ENCODE measurements around the gene HHLA2.

Gene HHLA2

DNA sequence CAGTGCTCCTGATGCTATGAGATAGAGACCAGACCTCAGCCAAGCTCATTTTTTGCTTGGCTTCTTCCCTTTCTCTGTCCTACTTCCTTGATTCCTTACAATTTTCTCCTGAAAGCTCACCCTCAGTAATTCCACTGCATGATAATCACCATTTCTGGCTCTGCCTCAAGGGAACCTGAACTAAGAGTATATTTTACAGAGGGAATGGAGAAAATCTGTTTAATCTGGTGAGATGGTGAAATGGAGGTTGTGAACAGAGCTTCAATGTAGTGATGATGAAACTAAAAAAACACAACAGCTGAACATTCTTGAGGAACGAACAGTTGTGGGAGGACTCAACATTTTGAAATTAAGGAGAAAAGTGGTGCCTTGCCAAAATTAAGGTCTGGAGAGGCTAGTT is 16.3 kb downstream of the HHLA2 start:
- TF ChIP-seq FOXM1 (IDR thresholded peaks at IDR 0.05; ENCODE audit: borderline replicate concordance, low read depth) (no peak), NFIC (IDR thresholded peaks at IDR 0.05) (no peak), EGR1 (IDR thresholded peaks at IDR 0.05) (no peak), TAF1 (IDR thresholded peaks at IDR 0.05; ENCODE audit: low read depth) (no peak), YY1 (IDR thresholded peaks at IDR 0.05; ENCODE audit: low read depth) (no peak), CEBPB (IDR thresholded peaks at IDR 0.05) (no peak), TEAD4 (IDR thresholded peaks at IDR 0.05) (no peak), RAD21 (IDR thresholded peaks at IDR 0.05; ENCODE audit: low read depth) (no peak), TCF12 (IDR thresholded peaks at IDR 0.05; ENCODE audit: low read depth) (no peak), EP300 (IDR thresholded peaks at IDR 0.05; ENCODE audit: borderline replicate concordance) (no peak), ZBTB7A (IDR thresholded peaks at IDR 0.05; ENCODE audit: low read depth) (no peak), CREB1 (IDR thresholded peaks at IDR 0.05; ENCODE audit: low read depth) (no peak)
- TF ChIP-seq, protein P1, sequence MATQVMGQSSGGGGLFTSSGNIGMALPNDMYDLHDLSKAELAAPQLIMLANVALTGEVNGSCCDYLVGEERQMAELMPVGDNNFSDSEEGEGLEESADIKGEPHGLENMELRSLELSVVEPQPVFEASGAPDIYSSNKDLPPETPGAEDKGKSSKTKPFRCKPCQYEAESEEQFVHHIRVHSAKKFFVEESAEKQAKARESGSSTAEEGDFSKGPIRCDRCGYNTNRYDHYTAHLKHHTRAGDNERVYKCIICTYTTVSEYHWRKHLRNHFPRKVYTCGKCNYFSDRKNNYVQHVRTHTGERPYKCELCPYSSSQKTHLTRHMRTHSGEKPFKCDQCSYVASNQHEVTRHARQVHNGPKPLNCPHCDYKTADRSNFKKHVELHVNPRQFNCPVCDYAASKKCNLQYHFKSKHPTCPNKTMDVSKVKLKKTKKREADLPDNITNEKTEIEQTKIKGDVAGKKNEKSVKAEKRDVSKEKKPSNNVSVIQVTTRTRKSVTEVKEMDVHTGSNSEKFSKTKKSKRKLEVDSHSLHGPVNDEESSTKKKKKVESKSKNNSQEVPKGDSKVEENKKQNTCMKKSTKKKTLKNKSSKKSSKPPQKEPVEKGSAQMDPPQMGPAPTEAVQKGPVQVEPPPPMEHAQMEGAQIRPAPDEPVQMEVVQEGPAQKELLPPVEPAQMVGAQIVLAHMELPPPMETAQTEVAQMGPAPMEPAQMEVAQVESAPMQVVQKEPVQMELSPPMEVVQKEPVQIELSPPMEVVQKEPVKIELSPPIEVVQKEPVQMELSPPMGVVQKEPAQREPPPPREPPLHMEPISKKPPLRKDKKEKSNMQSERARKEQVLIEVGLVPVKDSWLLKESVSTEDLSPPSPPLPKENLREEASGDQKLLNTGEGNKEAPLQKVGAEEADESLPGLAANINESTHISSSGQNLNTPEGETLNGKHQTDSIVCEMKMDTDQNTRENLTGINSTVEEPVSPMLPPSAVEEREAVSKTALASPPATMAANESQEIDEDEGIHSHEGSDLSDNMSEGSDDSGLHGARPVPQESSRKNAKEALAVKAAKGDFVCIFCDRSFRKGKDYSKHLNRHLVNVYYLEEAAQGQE (IDR thresholded peaks at IDR 0.05; ENCODE audit: low read depth), result no peak
- TF ChIP-seq, protein P2, sequence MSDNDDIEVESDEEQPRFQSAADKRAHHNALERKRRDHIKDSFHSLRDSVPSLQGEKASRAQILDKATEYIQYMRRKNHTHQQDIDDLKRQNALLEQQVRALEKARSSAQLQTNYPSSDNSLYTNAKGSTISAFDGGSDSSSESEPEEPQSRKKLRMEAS (IDR thresholded peaks at IDR 0.05), result no peak
- TF ChIP-seq, protein P3, sequence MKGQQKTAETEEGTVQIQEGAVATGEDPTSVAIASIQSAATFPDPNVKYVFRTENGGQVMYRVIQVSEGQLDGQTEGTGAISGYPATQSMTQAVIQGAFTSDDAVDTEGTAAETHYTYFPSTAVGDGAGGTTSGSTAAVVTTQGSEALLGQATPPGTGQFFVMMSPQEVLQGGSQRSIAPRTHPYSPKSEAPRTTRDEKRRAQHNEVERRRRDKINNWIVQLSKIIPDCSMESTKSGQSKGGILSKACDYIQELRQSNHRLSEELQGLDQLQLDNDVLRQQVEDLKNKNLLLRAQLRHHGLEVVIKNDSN (IDR thresholded peaks at IDR 0.05), result no peak

DNA sequence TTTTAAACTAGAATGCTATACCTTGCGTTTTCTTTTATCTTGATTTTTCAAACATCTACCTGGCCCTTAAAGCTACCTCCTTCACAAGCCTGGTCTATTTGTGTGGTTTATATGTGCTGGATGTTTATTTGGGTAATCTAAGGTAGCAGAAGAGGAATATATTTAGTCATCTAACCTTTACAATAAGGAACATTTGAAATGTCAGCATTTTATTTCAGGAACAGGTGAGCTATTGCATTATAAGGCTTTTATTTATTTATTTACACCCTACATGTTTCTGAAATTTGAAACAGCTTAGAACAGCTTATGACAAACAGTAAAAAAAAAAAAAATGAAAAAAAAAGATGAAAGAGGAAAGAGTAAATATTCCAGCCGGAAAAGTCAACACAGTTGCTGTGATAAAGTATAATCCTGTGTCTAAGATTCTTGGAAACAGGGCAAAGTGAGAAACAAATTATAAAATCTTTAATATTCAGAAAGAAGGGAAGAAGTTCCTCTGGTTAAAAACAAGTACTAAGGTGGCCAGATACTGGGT is 19.5 kb downstream of the HHLA2 start:
- TF ChIP-seq EP300 (IDR thresholded peaks at IDR 0.05; ENCODE audit: borderline replicate concordance) (no peak), RAD21 (IDR thresholded peaks at IDR 0.05; ENCODE audit: low read depth) (no peak), TCF12 (IDR thresholded peaks at IDR 0.05; ENCODE audit: low read depth) (no peak), NFIC (IDR thresholded peaks at IDR 0.05) (no peak)
- TF ChIP-seq, protein P3 (IDR thresholded peaks at IDR 0.05), result no peak
- TF ChIP-seq, protein P2 (IDR thresholded peaks at IDR 0.05), result no peak

DNA sequence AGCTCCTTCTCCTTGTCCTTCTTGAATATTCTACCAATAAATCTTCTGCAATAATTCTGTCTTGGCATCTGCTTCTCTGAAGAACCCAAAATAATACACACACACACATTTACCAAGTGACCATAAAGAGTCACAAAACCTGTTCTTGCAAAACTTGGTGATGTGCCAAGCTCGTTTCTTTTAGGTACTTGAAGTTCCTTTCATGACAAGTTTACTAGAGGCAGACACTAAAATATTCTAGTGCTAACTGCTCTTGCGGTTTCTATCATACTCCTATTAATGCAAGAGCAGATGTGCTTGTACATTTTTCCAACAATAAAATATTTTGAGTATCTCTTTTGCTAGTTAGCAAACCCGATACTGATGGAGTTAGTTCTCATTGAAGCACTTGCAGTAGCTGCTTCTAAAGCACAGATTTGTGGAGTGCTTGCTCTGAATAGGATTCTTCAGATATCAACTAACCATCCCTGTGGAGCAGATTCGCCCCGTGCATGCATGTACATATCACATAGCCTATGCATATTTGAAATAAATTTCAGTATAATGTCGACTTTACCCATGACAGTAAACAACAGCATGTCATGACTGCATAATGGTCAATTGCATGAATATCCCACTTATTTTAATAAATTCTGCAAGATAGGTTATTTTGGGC is 23.2 kb downstream of the HHLA2 start:
- TF ChIP-seq ZBTB7A (IDR thresholded peaks at IDR 0.05; ENCODE audit: low read depth), result no peak
- TF ChIP-seq TEAD4 (IDR thresholded peaks at IDR 0.05), result no peak
- peak; percentile 56 for TF ChIP-seq NFIC (IDR thresholded peaks at IDR 0.05)
- TF ChIP-seq, protein P3 (IDR thresholded peaks at IDR 0.05), result no peak

DNA sequence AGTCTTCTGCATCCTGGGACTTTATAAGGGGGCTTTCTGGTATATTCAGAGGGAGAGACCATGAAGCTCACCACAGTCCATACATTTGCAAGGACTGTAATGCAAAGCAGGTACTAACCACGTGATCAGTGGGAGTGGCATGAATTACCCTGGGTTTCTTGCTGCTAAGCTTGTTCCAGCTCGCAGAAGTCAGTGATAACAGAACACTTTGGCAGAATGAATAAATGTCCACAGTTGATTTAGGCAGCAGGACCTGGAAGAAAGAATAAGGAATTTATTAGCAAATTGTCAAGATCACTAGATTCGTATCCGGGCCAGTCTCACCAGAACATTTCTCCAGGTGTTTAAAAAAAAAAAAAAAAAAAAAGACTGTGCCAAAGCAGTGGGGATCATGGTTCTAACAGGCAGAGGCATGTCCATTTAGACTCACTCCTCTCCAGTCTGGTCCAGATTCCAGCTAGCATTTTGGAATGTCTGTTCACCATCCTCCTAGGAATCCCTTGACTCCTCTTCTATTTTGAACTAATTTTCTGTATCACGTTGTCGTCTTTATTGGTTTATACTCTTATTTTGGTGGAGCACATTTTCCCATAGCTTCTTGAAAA is 24.5 kb downstream of the HHLA2 start:
- TF ChIP-seq TEAD4 (IDR thresholded peaks at IDR 0.05) (no peak), ZBTB7A (IDR thresholded peaks at IDR 0.05; ENCODE audit: low read depth) (no peak), TAF1 (IDR thresholded peaks at IDR 0.05; ENCODE audit: low read depth) (no peak), CREB1 (IDR thresholded peaks at IDR 0.05; ENCODE audit: low read depth) (no peak), EGR1 (IDR thresholded peaks at IDR 0.05) (no peak), EP300 (IDR thresholded peaks at IDR 0.05; ENCODE audit: borderline replicate concordance) (no peak), FOXM1 (IDR thresholded peaks at IDR 0.05; ENCODE audit: borderline replicate concordance, low read depth) (no peak), NFIC (IDR thresholded peaks at IDR 0.05) (no peak), TCF12 (IDR thresholded peaks at IDR 0.05; ENCODE audit: low read depth) (no peak), YY1 (IDR thresholded peaks at IDR 0.05; ENCODE audit: low read depth) (no peak), CEBPB (IDR thresholded peaks at IDR 0.05) (no peak), RAD21 (IDR thresholded peaks at IDR 0.05; ENCODE audit: low read depth) (no peak)
- TF ChIP-seq, protein P2 (IDR thresholded peaks at IDR 0.05), result no peak
- TF ChIP-seq, protein P3 (IDR thresholded peaks at IDR 0.05), result no peak
- TF ChIP-seq, protein P1 (IDR thresholded peaks at IDR 0.05; ENCODE audit: low read depth), result no peak
